Tibial nerve (tissue), 4 donors: ENCODE measurements around the gene MCC. TPM values are rescaled to one million over a fixed set of nuclear protein-coding genes. Genes with fewer than 3 reads are reported as not detected.

ENCODE experiments used
- DNase-seq, 2 donors: peaks; one replicate each; pipeline ENCODE4 v3.0.0-alpha.2; 2019; ENCODE audit warnings: low spot score in 2 of 2
- H3K27ac ChIP-seq, 4 donors: fragments of 200-600 bp; sonication (generic) in 3 of 4; one replicate each; pipeline ENCODE4 v1.5.1; 2017 to 2019; ENCODE audit warnings: mild to moderate bottlenecking in 1 of 4
- H3K27me3 ChIP-seq, 2 donors: fragments of 200-600 bp; sonication (generic) in 1 of 2; one replicate each; pipeline versions ENCODE4 v1.5.1 to v1.6.0; 2017 to 2019
- H3K36me3 ChIP-seq, 3 donors: fragments of 200-600 bp; sonication (generic); one replicate each; pipeline ENCODE4 v1.5.1; 2018 to 2019
- H3K4me1 ChIP-seq, 4 donors: fragments of 200-600 bp; sonication (generic) in 3 of 4; one replicate each; pipeline ENCODE4 v1.5.1; 2017 to 2019
- H3K4me3 ChIP-seq, 4 donors: fragments of 200-600 bp; sonication (generic) in 3 of 4; one replicate each; pipeline ENCODE4 v1.5.1; 2017 to 2019; ENCODE audit warnings: mild to moderate bottlenecking in 1 of 4, moderate library complexity in 1 of 4
- H3K9me3 ChIP-seq, 4 donors: fragments of 200-600 bp; sonication (generic) in 3 of 4; one replicate each; pipeline ENCODE4 v1.5.1; 2017 to 2019
- EP300 ChIP-seq, 2 donors: sonication (generic); formaldehyde crosslinking; IDR thresholded peaks; one replicate each; pipeline ENCODE4 v1.6.1; 2017; ENCODE audit warnings: antibody characterized with exemption in 2 of 2, mild to moderate bottlenecking in 1 of 2
- POLR2A ChIP-seq, 2 donors: fragments of 450-650 bp; IDR thresholded peaks; one replicate each; pipeline ENCODE4 v1.6.1; 2017; ENCODE audit warnings: antibody characterized with exemption in 2 of 2, mild to moderate bottlenecking in 2 of 2, moderate library complexity in 2 of 2
- WGBS, 2 donors: methylation state at CpG; one replicate each; pipeline ENCODE4 v1.1.5; 2018; 5-methylcytosine and 5-hydroxymethylcytosine counted together
- total RNA-seq, 4 donors: library from RNA; depleted of rRNA; stranded (reverse); fragments of >200 nt; gene quantifications; one replicate each; pipeline ENCODE4 v1.1.0, GENCODE V29; 2016
- TF ChIP-seq, protein P1 (sequence below), 5 experiments: fragments of 200-600 bp in 3 of 5; fragments of 450-650 bp in 2 of 5; sonication (generic) in 3 of 5; IDR thresholded peaks; one replicate each; pipeline ENCODE4 v1.5.1; 2016 to 2019; ENCODE audit warnings: antibody characterized with exemption in 5 of 5, mild to moderate bottlenecking in 3 of 5, moderate library complexity in 2 of 5

MCC gene
- total RNA-seq, 4 donors from 2014 or later = 55.5 to 122 (median 80.9) TPM

DNA sequence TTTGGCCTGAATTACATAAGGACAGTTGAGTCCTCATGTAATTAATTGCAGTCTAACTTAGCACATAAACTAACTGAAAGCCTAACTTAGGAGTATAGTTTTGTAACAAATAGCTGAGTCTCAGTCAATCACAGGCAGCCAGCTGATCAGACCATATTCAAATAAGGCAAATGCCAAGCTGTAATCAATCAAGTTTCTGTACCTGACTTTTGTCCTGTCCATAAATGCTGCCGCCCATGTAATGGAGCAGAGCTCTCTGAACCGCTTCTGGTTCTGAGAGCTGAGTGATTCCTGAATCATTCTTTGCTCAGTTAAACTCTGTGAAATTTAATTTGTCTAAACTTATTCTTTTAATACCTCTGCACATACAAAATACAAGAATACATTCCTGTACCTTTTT, 158.3 kb downstream of the MCC start:
- no peak for DNase-seq
- H3K27ac ChIP-seq = no peak overlapping the region
- peaks cover 0 to 2% (median 0%) of the 10 kb centered on the region in 4 donors for H3K9me3 ChIP-seq
- H3K36me3 ChIP-seq = no peaks in the 10 kb centered on the region
- peaks cover 0 to 10% (median 0%) of the 10 kb centered on the region in 4 donors for H3K4me1 ChIP-seq
- no peaks in the 10 kb centered on the region for H3K27me3 ChIP-seq
- no peak overlapping the region for H3K4me3 ChIP-seq
- WGBS, 2 donors = 68 to 75% methylated on average over 2 of the region's 2 CpGs
- no peak for TF ChIP-seq EP300 (IDR thresholded peaks at IDR 0.05)
- TF ChIP-seq, protein P1, sequence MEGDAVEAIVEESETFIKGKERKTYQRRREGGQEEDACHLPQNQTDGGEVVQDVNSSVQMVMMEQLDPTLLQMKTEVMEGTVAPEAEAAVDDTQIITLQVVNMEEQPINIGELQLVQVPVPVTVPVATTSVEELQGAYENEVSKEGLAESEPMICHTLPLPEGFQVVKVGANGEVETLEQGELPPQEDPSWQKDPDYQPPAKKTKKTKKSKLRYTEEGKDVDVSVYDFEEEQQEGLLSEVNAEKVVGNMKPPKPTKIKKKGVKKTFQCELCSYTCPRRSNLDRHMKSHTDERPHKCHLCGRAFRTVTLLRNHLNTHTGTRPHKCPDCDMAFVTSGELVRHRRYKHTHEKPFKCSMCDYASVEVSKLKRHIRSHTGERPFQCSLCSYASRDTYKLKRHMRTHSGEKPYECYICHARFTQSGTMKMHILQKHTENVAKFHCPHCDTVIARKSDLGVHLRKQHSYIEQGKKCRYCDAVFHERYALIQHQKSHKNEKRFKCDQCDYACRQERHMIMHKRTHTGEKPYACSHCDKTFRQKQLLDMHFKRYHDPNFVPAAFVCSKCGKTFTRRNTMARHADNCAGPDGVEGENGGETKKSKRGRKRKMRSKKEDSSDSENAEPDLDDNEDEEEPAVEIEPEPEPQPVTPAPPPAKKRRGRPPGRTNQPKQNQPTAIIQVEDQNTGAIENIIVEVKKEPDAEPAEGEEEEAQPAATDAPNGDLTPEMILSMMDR (IDR thresholded peaks at IDR 0.05) = no peak
- TF ChIP-seq POLR2A (IDR thresholded peaks at IDR 0.05) = no peak

DNA sequence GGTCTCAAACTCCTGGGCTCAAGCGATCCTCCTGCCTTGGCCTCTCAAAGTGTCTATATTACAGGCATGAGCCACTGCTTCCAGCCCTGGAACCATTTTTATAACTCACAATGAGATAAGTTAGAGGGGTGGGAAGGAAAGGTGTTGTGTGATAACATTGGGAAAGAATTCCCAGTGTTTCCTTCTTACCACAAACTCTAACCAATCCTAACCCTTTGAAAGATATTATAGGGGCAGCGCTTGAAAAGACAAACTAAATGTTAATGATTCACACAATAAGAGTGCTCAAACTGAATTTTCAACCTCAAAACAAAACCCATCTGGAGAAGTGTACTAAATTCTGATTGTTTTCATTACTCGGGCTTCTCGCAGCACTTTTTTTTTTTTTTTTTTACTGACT, 163.2 kb downstream of the MCC start:
- Histone ChIP-seq H3K9me3 (peaks cover 0 to 2% (median 0%) of the 10 kb centered on the region in 4 donors), H3K4me3 (no peak overlapping the region), H3K4me1 (peaks cover 0 to 15% (median 0%) of the 10 kb centered on the region in 4 donors), H3K27me3 (no peaks in the 10 kb centered on the region), H3K36me3 (no peaks in the 10 kb centered on the region), H3K27ac (no peak overlapping the region)
- no peak for TF ChIP-seq POLR2A (IDR thresholded peaks at IDR 0.05)
- TF ChIP-seq, protein P1 (IDR thresholded peaks at IDR 0.05) = no peak
- no peak for TF ChIP-seq EP300 (IDR thresholded peaks at IDR 0.05)
- WGBS, 2 donors = 82 to 86% methylated on average over 4 of the region's 4 CpGs
- no peak for DNase-seq

DNA sequence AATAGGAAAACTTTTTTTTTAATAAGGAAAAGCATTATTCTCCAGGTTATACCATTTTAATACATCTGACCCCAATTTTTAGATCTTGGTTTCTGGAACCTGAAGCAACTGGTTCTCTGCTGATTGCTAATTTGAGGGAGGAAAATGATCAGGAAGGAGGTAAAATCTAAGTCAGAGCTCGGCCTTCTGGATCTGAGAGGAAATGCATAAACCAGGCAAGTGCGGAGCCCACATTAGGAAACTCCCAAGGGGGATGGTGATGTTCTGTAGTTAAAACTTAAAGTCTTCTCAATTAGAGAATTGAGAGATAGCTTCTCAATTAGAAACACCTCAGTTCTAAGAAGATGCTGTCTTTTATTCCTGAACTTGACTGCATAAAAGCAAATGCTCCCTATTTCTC, 167.0 kb downstream of the MCC start:
- 51 to 55% methylated on average over 2 of the region's 2 CpGs for WGBS, 2 donors
- H3K4me1 ChIP-seq = peaks cover 0 to 15% (median 0%) of the 10 kb centered on the region in 4 donors

DNA sequence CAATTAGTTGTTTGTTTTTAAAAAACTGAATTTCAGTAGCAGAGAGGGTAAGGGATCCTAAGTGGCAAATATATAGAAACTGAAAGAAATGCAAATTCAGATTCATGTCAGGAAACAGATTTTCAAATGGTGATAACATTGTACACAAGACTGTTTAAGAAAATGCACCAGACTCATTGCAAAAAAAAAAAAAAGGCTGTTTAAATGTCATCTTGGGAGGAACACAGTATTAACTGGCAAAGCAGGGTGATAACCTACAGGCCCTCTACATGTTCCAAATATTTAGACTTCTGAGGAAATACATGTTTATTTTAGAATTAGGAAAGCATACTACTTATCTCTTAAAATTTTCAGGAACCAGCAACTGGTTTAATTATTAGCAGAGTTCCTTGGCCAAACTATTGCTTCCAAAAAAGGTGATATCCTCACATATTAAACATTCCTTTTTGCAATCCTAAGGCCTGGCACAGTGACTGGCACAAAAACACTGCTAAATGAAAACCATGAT, 167.9 kb downstream of the MCC start:
- H3K36me3 ChIP-seq = no peaks in the 10 kb centered on the region
- no peak overlapping the region for H3K4me3 ChIP-seq
- H3K4me1 ChIP-seq = peaks cover 0 to 15% (median 0%) of the 10 kb centered on the region in 4 donors
- no peak for DNase-seq
- TF ChIP-seq POLR2A (IDR thresholded peaks at IDR 0.05) (no peak), EP300 (IDR thresholded peaks at IDR 0.05) (no peak)
- TF ChIP-seq, protein P1 (IDR thresholded peaks at IDR 0.05) = no peak
- no peaks in the 10 kb centered on the region for H3K9me3 ChIP-seq
- no peak overlapping the region for H3K27ac ChIP-seq
- H3K27me3 ChIP-seq = no peaks in the 10 kb centered on the region

More for the DNA sequence above, 167.0 kb downstream of the MCC start:
- Histone ChIP-seq H3K36me3 (no peaks in the 10 kb centered on the region), H3K27ac (no peak overlapping the region), H3K27me3 (no peaks in the 10 kb centered on the region), H3K4me3 (no peak overlapping the region), H3K9me3 (no peaks in the 10 kb centered on the region)
- no peak for DNase-seq
- no peak for TF ChIP-seq POLR2A (IDR thresholded peaks at IDR 0.05)
- TF ChIP-seq, protein P1 (IDR thresholded peaks at IDR 0.05) = peak in 2 of 5 experiments; percentile 13 to 14

DNA sequence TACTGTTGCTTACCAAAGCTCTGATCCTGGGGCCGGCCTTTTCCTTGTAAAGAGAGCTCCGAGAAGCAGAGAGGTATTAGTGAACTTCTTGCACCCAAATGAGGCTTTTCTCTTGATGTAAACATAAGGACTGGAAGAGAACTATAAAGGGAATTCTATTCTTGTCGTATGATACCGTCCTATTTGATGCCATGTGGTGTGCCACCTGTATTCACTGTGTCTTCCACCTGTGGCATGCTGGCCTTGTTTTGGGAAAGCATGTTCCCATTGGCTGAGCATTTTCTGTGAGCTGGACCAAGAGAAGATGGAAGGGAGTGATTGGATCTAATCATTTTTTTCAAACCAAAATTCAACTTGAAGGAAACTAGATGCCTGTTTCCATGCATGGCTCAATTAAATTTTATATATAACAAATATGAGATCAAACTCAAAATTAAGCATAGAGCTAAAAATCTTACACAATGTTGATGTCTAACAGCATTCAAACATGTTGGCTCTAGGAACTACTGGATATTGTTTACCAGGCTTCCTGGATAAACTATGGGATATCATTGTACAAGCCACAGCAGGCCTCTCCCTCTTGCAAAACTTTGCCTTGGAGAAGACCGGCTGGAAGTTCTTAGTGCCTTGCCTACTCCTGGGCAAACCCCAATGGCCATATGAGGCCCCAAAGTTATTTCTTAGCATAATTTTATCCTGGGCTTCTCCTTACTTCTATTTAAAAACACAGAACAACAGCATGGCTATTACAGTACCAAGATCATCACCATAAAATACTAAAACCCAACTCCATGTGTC, 168.8 kb downstream of the MCC start:
- Histone ChIP-seq H3K27me3 (no peaks in the 10 kb centered on the region), H3K27ac (no peak overlapping the region), H3K4me1 (peaks cover 0 to 15% (median 0%) of the 10 kb centered on the region in 4 donors), H3K4me3 (no peak overlapping the region), H3K36me3 (no peaks in the 10 kb centered on the region), H3K9me3 (no peaks in the 10 kb centered on the region)
- TF ChIP-seq POLR2A (IDR thresholded peaks at IDR 0.05) = no peak
- no peak for TF ChIP-seq EP300 (IDR thresholded peaks at IDR 0.05)
- TF ChIP-seq, protein P1 (IDR thresholded peaks at IDR 0.05) = no peak
- no peak for DNase-seq
- 93 to 94% methylated on average over 5 of the region's 5 CpGs for WGBS, 2 donors
